Activated naive CD4-positive, alpha-beta T cell treated with anti-CD3 and anti-CD28 coated beads, Interleukin-2, amount 10 ng/mL, durations not matched to agents 7 days and 5 days (primary cell): ENCODE measurements around the gene PAQR9.
"Not testable (repeated sequence)": the region's sequence is repeated elsewhere in the genome, so short reads cannot be mapped to it uniquely, and the experiment has no call there.

Experiments
- CTCF ChIA-PET: fragments of 350-600 bp; sonication (Branson Sonifier 250); formaldehyde crosslinking; loops from one replicate; lab custom pipeline; 2021; ENCODE audit warnings: antibody characterized with exemption; lab: Charles Lee
- DNase-seq: peaks from one replicate; pipeline ENCODE4 v3.0.0-alpha.2; 2020
- H3K27ac Mint-ChIP-seq: one replicate; pipeline ENCODE4 v1.8.0; 2021; ENCODE audit warnings: mild to moderate bottlenecking, moderate library complexity, mixed read lengths
- H3K27me3 Mint-ChIP-seq: one replicate; pipeline ENCODE4 v1.8.0; 2021; ENCODE audit warnings: mild to moderate bottlenecking, mixed read lengths
- H3K36me3 Mint-ChIP-seq: one replicate; pipeline ENCODE4 v1.8.0; 2021; ENCODE audit warnings: mixed read lengths
- H3K4me1 Mint-ChIP-seq: one replicate; pipeline ENCODE4 v1.8.0; 2021; ENCODE audit warnings: mixed read lengths
- H3K4me3 Mint-ChIP-seq: one replicate; pipeline ENCODE4 v1.8.0; 2021; ENCODE audit warnings: mild to moderate bottlenecking, moderate library complexity, mixed read lengths
- H3K9me3 Mint-ChIP-seq: one replicate; pipeline ENCODE4 v1.8.0; 2021; ENCODE audit warnings: mixed read lengths

The PAQR9 gene

DNA sequence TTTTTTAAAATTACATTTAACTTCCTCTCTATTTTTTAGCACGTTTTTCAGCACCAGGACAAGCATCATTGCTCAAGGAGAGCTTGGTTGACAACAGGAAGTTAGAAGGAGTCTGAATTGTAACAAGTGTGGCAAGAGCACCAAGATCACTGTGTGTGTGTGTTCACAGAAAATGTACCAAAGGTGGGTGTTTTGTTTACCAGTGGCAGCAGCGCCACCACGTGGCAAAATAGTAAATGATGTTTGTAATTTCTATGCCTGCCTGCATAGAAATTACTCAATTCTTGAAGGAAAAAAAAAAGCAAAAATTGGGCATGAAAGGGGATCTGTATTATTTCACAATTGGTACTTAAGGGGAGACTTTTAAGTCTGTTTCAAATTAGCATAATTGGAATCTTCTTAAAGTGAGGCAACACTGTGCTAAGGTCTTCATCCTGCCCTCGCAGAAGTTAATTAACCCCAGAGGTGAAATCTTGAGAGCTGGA, 30.5 kb upstream of the PAQR9 start:
- CTCF ChIA-PET: interaction anchor here (0.6 to 3.5 kb wide), 6 partner anchors 8 to 681 kb away, joined by 3 to 15 read pairs (median 4); no protein-coding TSS in a partner anchor
- Mint-ChIP-seq H3K27me3 (peaks cover 11% of the 10 kb centered on the region), H3K9me3 (no peaks in the 10 kb centered on the region), H3K4me3 (no peak overlapping the region), H3K4me1 (peaks cover 4% of the 10 kb centered on the region), H3K36me3 (no peaks in the 10 kb centered on the region), H3K27ac (no peak overlapping the region)
- peak; percentile 76 for DNase-seq

GRCh38 chr3:142992323-142992722, 28.8 kb upstream of the PAQR9 start:
- H3K36me3 Mint-ChIP-seq: no peaks in the 10 kb centered on the region
- no peaks in the 10 kb centered on the region for H3K9me3 Mint-ChIP-seq
- no peak for DNase-seq
- peaks cover 4% of the 10 kb centered on the region for H3K4me1 Mint-ChIP-seq
- peaks cover 11% of the 10 kb centered on the region for H3K27me3 Mint-ChIP-seq
- H3K4me3 Mint-ChIP-seq: no peak overlapping the region
- CTCF ChIA-PET: interaction anchor here (1.4 to 3.5 kb wide), 2 partner anchors 63 to 164 kb away, joined by 5 to 15 read pairs; no protein-coding TSS in a partner anchor
- no peak overlapping the region for H3K27ac Mint-ChIP-seq

DNA sequence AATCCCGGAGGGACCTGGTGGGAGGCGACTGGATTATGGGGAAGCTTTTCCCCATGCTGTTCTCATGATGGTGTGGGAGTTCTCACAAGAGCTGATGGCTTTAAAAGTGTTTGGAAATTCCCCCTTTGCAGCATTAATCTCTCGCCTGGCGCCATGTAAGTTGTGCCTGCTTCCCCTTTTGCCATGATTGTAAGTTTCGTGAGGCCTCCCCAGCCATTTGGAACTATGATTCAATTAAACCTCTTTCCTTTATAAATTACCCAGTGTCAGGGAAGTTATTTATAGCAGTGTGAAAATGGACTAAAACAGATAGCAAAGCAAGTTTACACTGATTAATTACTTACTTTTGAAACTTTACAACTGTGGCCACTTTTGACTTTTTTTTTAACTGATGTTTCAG, 27.2 kb upstream of the PAQR9 start:
- H3K9me3 Mint-ChIP-seq: no peaks in the 10 kb centered on the region

GRCh38 chr3:142988826-142989225, 25.4 kb upstream of the PAQR9 start:
- H3K4me1 Mint-ChIP-seq, CTCF ChIA-PET, H3K27ac Mint-ChIP-seq, DNase-seq, H3K9me3 Mint-ChIP-seq, H3K4me3 Mint-ChIP-seq, H3K36me3 Mint-ChIP-seq: not testable (repeated sequence)
- peaks cover 12% of the 10 kb centered on the region for H3K27me3 Mint-ChIP-seq

More for the DNA sequence above, 27.2 kb upstream of the PAQR9 start:
- Mint-ChIP-seq H3K4me3 (no peak overlapping the region), H3K4me1 (peaks cover 4% of the 10 kb centered on the region), H3K27me3 (peaks cover 8% of the 10 kb centered on the region), H3K27ac (no peak overlapping the region), H3K36me3 (no peaks in the 10 kb centered on the region)
- DNase-seq: no peak
- CTCF ChIA-PET: interaction anchor here (1.2 to 2.3 kb wide), 3 partner anchors 62 to 404 kb away, joined by 3 to 15 read pairs (median 5); no protein-coding TSS in a partner anchor

- H3K9me3 Mint-ChIP-seq, DNase-seq, H3K4me1 Mint-ChIP-seq, H3K4me3 Mint-ChIP-seq, H3K27ac Mint-ChIP-seq, H3K36me3 Mint-ChIP-seq: not testable (repeated sequence)
- H3K27me3 Mint-ChIP-seq: peaks cover 12% of the 10 kb centered on the region
- CTCF ChIA-PET: interaction anchor here (0.8 to 2.1 kb wide), 4 partner anchors 9 to 161 kb away, joined by 4 to 16 read pairs (median 4); no protein-coding TSS in a partner anchor
These were observed 24.7 kb upstream of the PAQR9 start for GRCh38 chr3:142988221-142988620.

DNA sequence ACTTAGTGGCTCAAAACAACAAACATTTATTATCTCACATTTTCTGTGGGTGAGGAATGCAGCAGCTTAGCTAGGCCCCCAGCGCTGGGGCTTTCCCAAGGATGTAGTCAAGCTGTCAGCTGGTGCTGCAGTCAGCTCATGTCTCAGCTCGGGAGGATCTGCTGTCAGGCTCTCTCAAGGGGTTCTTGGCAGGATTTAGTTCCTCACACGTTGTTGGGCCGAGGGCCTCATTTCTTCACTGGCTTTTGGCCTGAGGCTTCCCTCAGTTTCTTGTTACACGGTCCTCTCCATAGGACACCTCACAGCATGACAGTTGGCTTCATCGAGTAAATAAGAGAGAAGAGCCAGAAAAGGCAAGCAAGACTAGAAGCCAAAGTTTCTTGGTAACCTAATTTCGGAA, 24.2 kb upstream of the PAQR9 start:
- DNase-seq: no peak
- CTCF ChIA-PET: interaction anchor here (0.7 to 2.1 kb wide), 5 partner anchors 10 to 160 kb away, joined by 3 to 16 read pairs (median 4); no protein-coding TSS in a partner anchor

GRCh38 chr3:142987080-142987700, 23.7 kb upstream of the PAQR9 start:
- H3K4me3 Mint-ChIP-seq: no peak overlapping the region
- DNase-seq: no peak
- no peaks in the 10 kb centered on the region for H3K4me1 Mint-ChIP-seq

More for the DNA sequence above, 24.2 kb upstream of the PAQR9 start:
- Mint-ChIP-seq H3K27ac (no peak overlapping the region), H3K4me3 (no peak overlapping the region), H3K27me3 (peaks cover 15% of the 10 kb centered on the region), H3K9me3 (no peaks in the 10 kb centered on the region), H3K4me1 (no peaks in the 10 kb centered on the region), H3K36me3 (no peaks in the 10 kb centered on the region)

GRCh38 chr3:142984255-142984654, 20.8 kb upstream of the PAQR9 start:
- no peak overlapping the region for H3K4me3 Mint-ChIP-seq

More at GRCh38 chr3:142987080-142987700, 23.7 kb upstream of the PAQR9 start:
- CTCF ChIA-PET: interaction anchor here (0.7 to 2.1 kb wide), 5 partner anchors 10 to 160 kb away, joined by 3 to 16 read pairs (median 4); no protein-coding TSS in a partner anchor
- no peaks in the 10 kb centered on the region for H3K9me3 Mint-ChIP-seq
- no peak overlapping the region for H3K27ac Mint-ChIP-seq
- no peaks in the 10 kb centered on the region for H3K36me3 Mint-ChIP-seq
- peaks cover 19% of the 10 kb centered on the region for H3K27me3 Mint-ChIP-seq

DNA sequence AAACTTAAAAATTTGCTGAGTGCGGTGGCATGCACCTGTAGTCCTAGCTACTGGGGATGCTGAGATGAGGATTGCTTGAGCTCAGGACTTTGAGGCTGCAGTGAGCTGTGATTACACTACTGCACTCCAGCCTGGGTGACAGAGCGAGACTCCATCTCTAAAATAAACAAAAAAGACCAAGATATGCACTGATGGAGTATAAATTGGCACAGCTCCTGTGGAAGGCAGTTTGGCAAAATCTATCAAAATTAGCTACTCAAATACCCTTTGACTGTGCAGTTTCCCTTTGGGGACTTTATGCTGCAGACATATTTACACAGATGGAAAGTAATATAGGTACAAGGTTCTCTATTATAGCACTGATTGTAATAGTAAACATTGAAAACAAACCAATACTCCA, 19.8 kb upstream of the PAQR9 start:
- H3K9me3 Mint-ChIP-seq: no peaks in the 10 kb centered on the region
- CTCF ChIA-PET: no interaction called here
- DNase-seq: no peak
- no peaks in the 10 kb centered on the region for H3K4me1 Mint-ChIP-seq
- no peak overlapping the region for H3K4me3 Mint-ChIP-seq
- peaks cover 28% of the 10 kb centered on the region for H3K27me3 Mint-ChIP-seq
- no peak overlapping the region for H3K27ac Mint-ChIP-seq
- H3K36me3 Mint-ChIP-seq: no peaks in the 10 kb centered on the region

More at GRCh38 chr3:142984255-142984654, 20.8 kb upstream of the PAQR9 start:
- CTCF ChIA-PET: interaction anchor here (2.0 kb wide), 1 partner anchor 156 kb away, joined by 7 read pairs; no protein-coding TSS in a partner anchor
- Mint-ChIP-seq H3K27ac (no peak overlapping the region), H3K9me3 (no peaks in the 10 kb centered on the region), H3K36me3 (no peaks in the 10 kb centered on the region), H3K4me1 (no peaks in the 10 kb centered on the region), H3K27me3 (peaks cover 26% of the 10 kb centered on the region)
- no peak for DNase-seq

DNA sequence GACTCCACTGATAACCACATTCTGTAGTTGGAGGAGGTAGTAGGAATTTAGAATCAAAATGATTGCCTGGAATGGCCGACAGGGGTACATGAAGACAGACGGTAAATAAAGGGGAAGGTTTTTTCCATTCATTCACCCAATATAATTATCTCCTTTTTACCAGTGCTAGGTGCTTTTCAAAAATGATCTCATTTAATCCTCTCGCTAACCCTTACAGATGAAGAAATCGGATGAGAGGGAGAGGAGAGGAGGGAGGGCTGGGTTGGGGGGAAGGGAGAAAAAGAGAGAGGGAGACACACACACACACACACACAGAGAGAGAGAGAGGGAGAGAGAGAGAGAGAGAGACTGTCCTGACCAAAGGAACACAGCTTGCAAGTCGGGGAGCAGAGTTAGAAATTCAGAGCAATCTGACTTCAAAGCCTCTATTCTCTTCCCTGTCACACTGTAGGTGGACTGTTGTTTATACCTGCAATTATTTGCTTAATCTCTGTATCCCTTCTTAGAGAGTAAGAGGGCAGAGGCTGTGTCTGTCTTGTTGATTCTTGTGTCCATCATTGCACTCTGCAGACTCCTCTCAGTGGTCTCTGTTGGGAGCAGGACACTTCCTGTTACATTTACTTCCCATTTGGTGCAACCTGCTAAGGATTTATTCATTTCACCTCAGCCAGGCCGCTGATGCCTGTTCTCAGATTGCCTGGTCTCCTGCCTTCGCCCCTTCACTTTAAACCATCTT, 18.7 kb upstream of the PAQR9 start:
- H3K36me3 Mint-ChIP-seq: no peaks in the 10 kb centered on the region
- H3K9me3 Mint-ChIP-seq: no peaks in the 10 kb centered on the region
- no peak overlapping the region for H3K27ac Mint-ChIP-seq
- H3K27me3 Mint-ChIP-seq: peaks cover 28% of the 10 kb centered on the region
- no peak overlapping the region for H3K4me3 Mint-ChIP-seq
- no peaks in the 10 kb centered on the region for H3K4me1 Mint-ChIP-seq
- CTCF ChIA-PET: interaction anchor here (1.2 kb wide), 1 partner anchor 154 kb away, joined by 5 read pairs; no protein-coding TSS in a partner anchor
- no peak for DNase-seq

DNA sequence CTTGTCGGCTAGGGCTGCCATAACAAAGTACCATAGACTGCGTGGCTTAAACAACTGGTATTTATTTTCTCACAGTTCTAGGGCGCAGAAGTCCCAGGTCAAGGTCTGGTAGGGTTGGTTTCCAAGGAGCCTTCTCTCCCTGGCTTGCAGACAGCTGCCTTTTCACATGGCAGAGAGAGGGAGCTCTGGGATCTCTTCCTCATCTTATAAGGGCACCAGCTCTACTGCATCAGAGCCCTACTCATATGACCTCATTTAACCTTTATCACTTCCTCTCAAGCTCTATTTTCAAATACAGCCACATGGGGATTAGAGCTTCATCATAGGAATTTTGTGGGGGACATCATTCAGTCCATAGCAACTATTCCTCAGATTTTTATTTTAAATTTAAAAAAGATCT, 17.6 kb upstream of the PAQR9 start:
- Mint-ChIP-seq H3K27ac (no peak overlapping the region), H3K4me3 (no peak overlapping the region), H3K27me3 (peaks cover 32% of the 10 kb centered on the region), H3K4me1 (no peaks in the 10 kb centered on the region), H3K9me3 (no peaks in the 10 kb centered on the region), H3K36me3 (no peaks in the 10 kb centered on the region)
- no peak for DNase-seq
- CTCF ChIA-PET: interaction anchor here (1.2 kb wide), 1 partner anchor 153 kb away, joined by 5 read pairs; no protein-coding TSS in a partner anchor

DNA sequence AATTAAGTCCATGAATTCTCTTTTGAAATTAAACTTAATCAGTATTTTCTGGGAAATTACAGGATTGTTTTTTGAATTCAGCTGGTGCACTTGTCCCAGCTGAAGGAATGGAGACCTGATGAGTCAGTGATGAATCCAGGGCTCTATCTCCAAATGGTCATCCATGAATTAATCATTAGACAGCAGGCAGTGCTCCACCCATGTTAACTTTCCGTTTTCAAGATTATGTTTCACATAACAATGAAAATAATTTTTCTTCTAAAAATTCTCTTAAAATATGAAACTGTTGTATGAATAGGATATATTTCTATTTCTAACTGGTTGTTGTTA, 13.9 kb upstream of the PAQR9 start:
- no peaks in the 10 kb centered on the region for H3K4me1 Mint-ChIP-seq
- H3K27ac Mint-ChIP-seq: no peak overlapping the region
- CTCF ChIA-PET: no interaction called here
- H3K4me3 Mint-ChIP-seq: no peak overlapping the region
- DNase-seq: no peak
- no peaks in the 10 kb centered on the region for H3K9me3 Mint-ChIP-seq
- H3K27me3 Mint-ChIP-seq: peaks cover 33% of the 10 kb centered on the region
- H3K36me3 Mint-ChIP-seq: no peaks in the 10 kb centered on the region

- CTCF ChIA-PET: no interaction called here
- no peaks in the 10 kb centered on the region for H3K36me3 Mint-ChIP-seq
- H3K4me1 Mint-ChIP-seq: no peaks in the 10 kb centered on the region
- no peak overlapping the region for H3K27ac Mint-ChIP-seq
- no peak for DNase-seq
- no peak overlapping the region for H3K4me3 Mint-ChIP-seq
- peaks cover 34% of the 10 kb centered on the region for H3K27me3 Mint-ChIP-seq
- H3K9me3 Mint-ChIP-seq: no peaks in the 10 kb centered on the region
These were observed 13.3 kb upstream of the PAQR9 start for GRCh38 chr3:142976621-142977398.
